K562 (cell line): ENCODE results near the gene SNX15. TPM values are rescaled to one million over a fixed set of nuclear protein-coding genes. Genes with fewer than 3 reads are reported as not detected.

ENCODE experiments used
- COPS2 ChIP-seq: fragments of 450-650 bp; conservative IDR thresholded peaks from 2 replicates; pipeline ENCODE4 v1.6.1; 2016; ENCODE audit warnings: mild to moderate bottlenecking, moderate library complexity
- CXXC5 ChIP-seq: fragments of 250-450 bp; sonication (Bioruptor Pico); IDR thresholded peaks from 2 replicates; pipeline ENCODE4 v1.8.0; 2022; ENCODE audit warnings: inconsistent platforms, mild to moderate bottlenecking, moderate library complexity
- HINFP ChIP-seq: fragments of 450-650 bp; conservative IDR thresholded peaks from 2 replicates; pipeline ENCODE4 v1.6.1; 2016; ENCODE audit warnings: missing genetic modification characterization, low read depth, mild to moderate bottlenecking, control low read depth, missing compliant biosample characterization
- JUND ChIP-seq, 2 experiments: IDR thresholded peaks; 2 replicates in 1 of 2; 3 replicates in 1 of 2; pipeline ENCODE4 v1.6.1; 2011; ENCODE audit warnings: borderline replicate concordance in 2 of 2, low read depth in 2 of 2, low read length in 2 of 2, improper control_type of control experiment in 1 of 2, missing biosample characterization in 1 of 2, missing genetic modification characterization in 1 of 2, missing genetic modification reagents in 1 of 2
- KLF13 ChIP-seq: fragments of 450-650 bp; IDR thresholded peaks from 2 replicates; pipeline ENCODE4 v1.6.1; 2016; ENCODE audit warnings: missing genetic modification characterization, low read depth, mild to moderate bottlenecking, missing compliant biosample characterization, moderate library complexity, borderline replicate concordance
- PKNOX1 ChIP-seq: fragments of 450-650 bp; IDR thresholded peaks from 2 replicates; pipeline ENCODE4 v1.6.1; 2016
- POLR2B ChIP-seq: fragments of 450-650 bp; IDR thresholded peaks from 2 replicates; pipeline ENCODE4 v1.6.1; 2018; ENCODE audit warnings: low read depth; ENCODE audit not compliant: partially characterized antibody
- POLR2G ChIP-seq: fragments of 200-400 bp; formaldehyde crosslinking; IDR thresholded peaks from 2 replicates; pipeline ENCODE4 v1.6.1; 2017; ENCODE audit warnings: low read depth, mild to moderate bottlenecking, antibody characterized with exemption, low read length, moderate library complexity
- PURB ChIP-seq: sonication (generic); formaldehyde crosslinking; IDR thresholded peaks from 2 replicates; pipeline ENCODE4 v1.9.0; 2021; ENCODE audit warnings: low read depth, mild to moderate bottlenecking, missing genetic modification reagents
- RCOR1 ChIP-seq, 2 experiments: IDR thresholded peaks; 2 replicates each; pipeline ENCODE4 v1.6.1; 2012; ENCODE audit warnings: low read depth in 2 of 2, low read length in 2 of 2, borderline replicate concordance in 1 of 2, improper control_type of control experiment in 1 of 2
- RFX7 ChIP-seq: fragments of 250-450 bp; sonication (Bioruptor Pico); IDR thresholded peaks from 2 replicates; pipeline ENCODE4 v1.5.1; 2021; ENCODE audit warnings: mild to moderate bottlenecking
- SAP30 ChIP-seq: fragments of 200-600 bp; sonication (generic); IDR thresholded peaks from 2 replicates; pipeline ENCODE4 v1.6.1; 2012; ENCODE audit warnings: borderline replicate concordance, low read depth, mild to moderate bottlenecking, moderate library complexity, low read length, control low read depth, inconsistent platforms; ENCODE audit not compliant: insufficient read depth, poor library complexity, severe bottlenecking
- SMARCA4 ChIP-seq: fragments of 450-650 bp; IDR thresholded peaks from 2 replicates; pipeline ENCODE4 v1.6.1; 2016
- THRA ChIP-seq: fragments of 450-650 bp; IDR thresholded peaks from 2 replicates; pipeline ENCODE4 v1.6.1; 2017; ENCODE audit warnings: mild to moderate bottlenecking, moderate library complexity
- THRAP3 ChIP-seq: fragments of 450-650 bp; IDR thresholded peaks from 2 replicates; pipeline ENCODE4 v1.6.1; 2016; ENCODE audit warnings: mild to moderate bottlenecking, inconsistent platforms, borderline replicate concordance
- UBTF ChIP-seq, 2 experiments: IDR thresholded peaks; 2 replicates each; pipeline ENCODE4 v1.6.1; 2012; ENCODE audit warnings: improper control_type of control experiment in 2 of 2, low read depth in 2 of 2, low read length in 2 of 2, borderline replicate concordance in 1 of 2
- XRCC4 ChIP-seq: IDR thresholded peaks from one replicate; pipeline ENCODE4 v1.6.1; 2011; ENCODE audit not compliant: insufficient read depth, insufficient read length; ENCODE audit errors: extremely low read depth
- ZBTB17 ChIP-seq: fragments of 450-650 bp; formaldehyde crosslinking; IDR thresholded peaks from 2 replicates; pipeline ENCODE4 v1.4.0; 2020; ENCODE audit warnings: mild to moderate bottlenecking
- ZFPM2 ChIP-seq: fragments of 250-450 bp; sonication (Bioruptor Pico); IDR thresholded peaks from 2 replicates; pipeline ENCODE4 v1.5.1; 2022; ENCODE audit warnings: mild to moderate bottlenecking
- ZNF3 ChIP-seq: fragments of 250-450 bp; sonication (Bioruptor Pico); IDR thresholded peaks from 2 replicates; pipeline ENCODE4 v1.5.0; 2021; ENCODE audit warnings: mild to moderate bottlenecking, moderate library complexity
- polyA plus RNA-seq, 8 experiments: library from polyadenylated mRNA; depleted of rRNA in 4 of 8; stranded (reverse) in 5 of 8; unstranded in 3 of 8; fragments of >200 nt; fragmentation: Nextera tagmentation in 2 of 8; fragmentation: Illumina TruSeq in 1 of 8; extraction: Ambion mirVana in 2 of 8; extraction: Trizol in 1 of 8; gene quantifications; 2 replicates each; pipeline versions ENCODE4 v1.2.1 to v1.2.3, GENCODE V29; 2011 to 2014; ENCODE audit warnings: inconsistent platforms in 1 of 8, missing spikeins in 1 of 8
- total RNA-seq, 7 experiments: library from RNA; depleted of rRNA in 6 of 7; stranded (reverse); fragments of >200 nt in 6 of 7; fragmentation: Illumina TruSeq in 2 of 7; extraction: Trizol in 2 of 7; gene quantifications; 2 replicates each; pipeline versions ENCODE4 v1.2.1 to v1.2.3, GENCODE V29; 2011 to 2021; ENCODE audit warnings: low replicate concordance in 1 of 7

The SNX15 gene
- total and polyA plus RNA-seq, 9 of the 15 experiments (the other 6 are each of a cell fraction or from before 2014, with no cell fraction given), result 1.8 to 27.8 (median 15.2) TPM

GRCh38 chr11:65027213-65028067 is at the start of gene SNX15 (continued):
- no peak for TF ChIP-seq THRA
- TF ChIP-seq RCOR1 (IDR thresholded peaks at IDR 0.05; ENCODE audit: borderline replicate concordance in 1 of 2, low read depth in 2 of 2, low read length in 2 of 2), result peak; percentile 9 to 22; a peak in 2 of 4 replicates
- no peak for TF ChIP-seq ZNF3
- no peak for TF ChIP-seq PURB (CRISPR knock-in tag)
- no peak for TF ChIP-seq SMARCA4
- TF ChIP-seq CXXC5 (CRISPR knock-in tag), result peak; percentile 83
- TF ChIP-seq PKNOX1, result peak; percentile 77
- TF ChIP-seq POLR2G, result peak; percentile 93
- TF ChIP-seq XRCC4, result no peak
- TF ChIP-seq THRAP3, result no peak
- TF ChIP-seq POLR2B, result peak; percentile 53
- no peak for TF ChIP-seq HINFP (tag)
- TF ChIP-seq RFX7 (CRISPR knock-in tag), result no peak
- peak; percentile 70 for TF ChIP-seq JUND (IDR thresholded peaks at IDR 0.05; ENCODE audit: borderline replicate concordance, low read depth, low read length)
- peak; percentile 45; the same call in 2 of the 3 replicates for TF ChIP-seq JUND (tag; IDR thresholded peaks at IDR 0.05; ENCODE audit: borderline replicate concordance, low read depth, low read length)
- no peak for TF ChIP-seq SAP30
- TF ChIP-seq KLF13 (tag), result no peak; the same call in 1 of the 2 replicates
- peak in 1 of 2 experiments; percentile 61; a peak in 2 of 4 replicates for TF ChIP-seq UBTF (IDR thresholded peaks at IDR 0.05; ENCODE audit: borderline replicate concordance in 1 of 2, low read depth in 2 of 2, low read length in 2 of 2)
- TF ChIP-seq COPS2, result no peak
- no peak for TF ChIP-seq ZFPM2 (CRISPR knock-in tag)
- TF ChIP-seq ZBTB17 (CRISPR knock-in tag), result peak; percentile 67; the same call in 1 of the 2 replicates
